GM21825 (cell line): ENCODE measurements around the gene RXFP1.

ENCODE experiments used
- ATAC-seq: cut with Tn5 transposase; IDR thresholded peaks from one replicate; pipeline ENCODE4 v1.9.1; 2021; ENCODE audit warnings: mild to moderate bottlenecking, moderate library complexity; ENCODE audit not compliant: unreplicated experiment

The RXFP1 gene

GRCh38 chr4:158521484-158522088, at the start of gene RXFP1:
Gene RXFP1, plus strand, starts transcription at chr4:158521882. Its CDS starts 95 bp downstream, at chr4:158521977.
- ATAC-seq, result no peak

DNA sequence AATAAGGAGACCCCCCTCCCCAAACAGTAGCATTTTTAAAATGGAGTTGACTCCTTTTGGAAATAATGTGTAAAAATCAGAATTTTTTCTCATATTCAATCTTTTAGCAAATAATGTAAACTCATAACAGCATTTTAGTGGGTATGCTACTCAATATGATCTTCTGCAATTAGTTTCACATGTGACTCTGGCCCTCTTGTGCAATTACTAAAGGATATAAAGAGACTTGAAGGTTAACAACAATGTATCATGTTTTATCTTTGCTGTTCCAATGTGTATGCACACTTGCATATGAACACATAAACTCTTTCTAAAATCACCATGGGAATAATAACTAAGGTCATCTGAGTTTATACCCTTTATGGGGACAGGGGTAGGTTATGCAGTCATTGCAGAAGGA, 39.9 kb upstream of the RXFP1 start:
- ATAC-seq, result no peak

GRCh38 chr4:158484173-158484885, 37.4 kb upstream of the RXFP1 start:
- ATAC-seq, result no peak

GRCh38 chr4:158490629-158491028, 31.1 kb upstream of the RXFP1 start:
- ATAC-seq, result no peak

GRCh38 chr4:158492391-158492790, 29.3 kb upstream of the RXFP1 start:
- ATAC-seq, result no peak

DNA sequence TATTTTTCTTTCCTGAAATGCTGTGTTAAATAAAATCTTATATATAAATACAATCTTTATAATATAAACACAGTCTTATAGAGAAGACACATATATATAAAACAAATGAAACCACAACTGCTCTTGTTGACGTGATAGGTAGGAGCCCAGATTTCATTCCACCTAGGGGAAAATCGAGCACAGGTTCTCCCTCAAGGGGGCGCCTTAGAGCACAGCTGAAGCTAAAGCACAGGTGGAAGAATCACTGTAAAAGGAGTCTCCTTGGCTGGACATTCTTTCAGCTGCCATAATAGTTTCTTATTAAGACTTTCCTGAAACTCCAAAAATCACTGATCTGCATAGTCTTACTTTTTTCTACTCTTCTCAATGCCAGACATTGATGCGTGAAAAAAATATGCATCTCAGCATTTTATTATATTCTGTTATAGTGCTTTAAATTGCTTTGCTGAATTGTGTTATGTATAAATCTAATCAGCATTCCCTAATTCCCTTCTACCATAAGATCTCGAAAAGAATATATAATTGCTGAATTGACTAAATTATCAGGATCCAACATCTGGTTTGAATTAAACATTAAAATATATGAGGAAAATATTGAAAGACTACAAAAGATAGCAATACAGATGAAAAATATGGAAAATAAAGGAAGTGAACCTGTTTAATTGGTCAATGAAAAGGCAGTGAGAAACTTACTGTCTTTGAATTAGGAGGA, 25.5 kb upstream of the RXFP1 start:
- ATAC-seq, result no peak

- no peak for ATAC-seq
Observed at GRCh38 chr4:158500054-158500453, 21.6 kb upstream of the RXFP1 start.

DNA sequence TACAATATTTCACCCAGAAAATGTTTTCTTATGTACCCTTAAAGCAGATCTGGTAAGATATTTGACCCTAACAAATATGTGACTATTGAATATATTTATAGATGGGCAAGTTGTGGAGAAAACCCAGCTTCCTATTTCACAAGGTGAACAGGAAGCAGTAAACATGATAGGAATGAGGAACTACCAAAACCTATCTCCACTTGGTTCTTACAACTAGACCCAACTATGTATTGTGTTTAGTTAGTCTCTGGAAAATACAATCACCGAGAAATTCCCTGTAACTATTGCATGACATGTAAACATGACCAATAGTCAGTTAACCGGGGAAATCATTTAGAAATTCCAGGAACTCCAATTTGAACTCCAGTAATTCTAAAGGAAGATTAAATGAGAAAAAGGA, 8.4 kb upstream of the RXFP1 start:
- ATAC-seq, result no peak

DNA sequence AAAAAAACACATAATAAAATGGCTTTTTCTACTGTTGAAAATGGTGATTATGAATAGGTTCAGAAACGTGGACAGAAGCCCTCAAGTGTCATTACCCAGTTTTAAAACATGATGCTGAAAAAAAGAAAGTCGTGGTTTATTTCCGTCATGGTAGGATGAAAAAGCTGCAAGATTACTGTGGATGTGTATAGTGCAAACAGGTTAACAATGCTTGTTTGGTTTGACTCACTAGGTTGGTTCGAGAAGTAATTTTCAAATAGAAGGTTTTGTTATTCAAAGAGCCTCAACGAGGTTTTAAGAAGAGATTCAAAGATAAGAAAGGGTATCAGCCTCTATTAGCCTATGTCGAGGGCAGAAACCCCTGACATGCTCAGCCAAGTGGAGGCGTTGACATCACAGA, 2.5 kb upstream of the RXFP1 start:
- ATAC-seq, result no peak

- ATAC-seq, result no peak
Observed at GRCh38 chr4:158523990-158524535, 2.4 kb downstream of the RXFP1 start.

DNA sequence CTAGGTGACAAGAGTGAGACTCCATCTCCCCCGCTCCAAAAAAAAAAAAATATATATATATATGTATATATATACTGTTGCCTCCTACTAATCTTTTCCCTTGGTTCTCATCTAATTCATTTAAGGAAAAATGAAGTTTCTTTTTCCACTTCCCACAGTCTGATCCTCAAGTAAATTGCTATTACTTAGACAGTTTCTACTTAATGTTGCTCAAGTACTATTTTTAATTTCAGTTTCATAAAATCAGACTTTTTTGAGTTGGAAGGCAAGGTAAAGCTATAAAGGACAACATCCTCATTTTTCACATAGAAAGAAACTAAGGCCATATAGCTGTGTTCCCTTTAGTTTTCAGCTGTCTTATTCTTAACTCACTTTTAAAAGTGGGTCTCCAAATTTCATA, 5.8 kb downstream of the RXFP1 start:
- ATAC-seq, result no peak

DNA sequence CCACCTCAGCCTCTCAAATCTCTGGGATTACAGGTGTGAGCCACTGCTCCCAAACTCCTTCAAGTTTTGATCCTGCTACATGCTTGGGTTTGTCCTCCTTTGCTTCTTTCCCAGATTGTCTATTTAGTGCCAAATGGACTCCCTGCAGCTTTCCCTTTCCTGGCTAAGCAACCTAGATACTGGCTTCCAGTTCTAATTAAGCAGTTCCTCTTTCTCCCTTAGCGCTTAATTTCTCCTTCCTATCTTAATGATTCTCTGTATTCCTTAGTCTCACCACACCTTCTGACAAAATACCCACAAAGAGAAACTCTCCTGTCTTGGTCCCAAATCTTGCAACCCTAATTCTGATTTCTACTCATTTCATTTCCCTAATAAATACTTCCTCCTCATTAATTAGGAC, 7.8 kb downstream of the RXFP1 start:
- no peak for ATAC-seq

GRCh38 chr4:158530381-158530780, 8.7 kb downstream of the RXFP1 start:
- ATAC-seq, result no peak

- no peak for ATAC-seq
Observed at GRCh38 chr4:158530898-158531297, 9.2 kb downstream of the RXFP1 start.

DNA sequence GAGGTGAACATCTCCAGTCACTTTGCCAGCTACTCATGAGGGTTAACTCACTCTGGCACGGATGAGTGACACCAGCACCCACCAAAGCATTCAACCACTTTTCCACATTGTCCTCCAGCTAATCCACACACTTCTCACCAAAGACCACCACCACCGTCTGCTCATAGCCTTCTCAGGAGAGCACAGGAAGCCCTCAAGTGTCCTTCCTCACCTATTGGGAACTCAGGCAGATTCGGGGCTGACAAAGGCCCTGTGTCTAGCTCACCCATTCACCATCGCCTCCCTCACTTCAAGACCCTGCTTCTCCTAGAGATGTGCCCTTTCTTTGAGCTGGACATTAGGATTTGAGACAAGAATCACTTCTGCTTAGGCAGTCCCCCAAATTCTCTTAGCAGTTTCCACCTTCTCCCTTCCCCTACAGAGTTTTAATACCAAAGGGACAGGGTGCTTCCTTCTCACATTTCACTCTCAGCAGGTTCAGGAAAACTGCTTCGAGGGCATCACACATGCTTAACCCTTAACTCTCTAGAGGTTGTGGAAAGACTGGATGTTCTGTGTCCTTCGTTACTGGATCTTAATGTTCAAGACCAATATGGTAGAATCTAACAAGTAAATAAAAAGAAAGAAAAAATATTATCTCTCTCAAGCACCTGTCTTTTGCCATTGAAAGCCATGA, 11.0 kb downstream of the RXFP1 start:
- no peak for ATAC-seq

DNA sequence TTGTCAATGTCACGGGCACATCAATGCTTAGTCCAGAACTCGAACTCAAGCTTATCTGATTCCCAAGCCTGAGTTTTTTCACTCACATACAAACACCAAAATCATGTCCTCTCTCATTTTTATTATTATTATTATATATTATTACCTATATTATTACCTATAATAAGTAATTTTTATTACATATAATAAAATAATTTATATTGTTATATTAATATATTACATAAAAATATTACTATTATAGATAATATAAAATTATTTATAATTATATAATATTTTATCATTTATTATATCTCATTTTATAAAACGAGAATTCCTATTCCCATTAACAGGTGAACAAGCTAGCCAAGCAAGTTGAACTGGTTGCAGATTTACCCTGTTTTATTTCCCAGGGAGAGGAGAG, 13.0 kb downstream of the RXFP1 start:
- no peak for ATAC-seq

DNA sequence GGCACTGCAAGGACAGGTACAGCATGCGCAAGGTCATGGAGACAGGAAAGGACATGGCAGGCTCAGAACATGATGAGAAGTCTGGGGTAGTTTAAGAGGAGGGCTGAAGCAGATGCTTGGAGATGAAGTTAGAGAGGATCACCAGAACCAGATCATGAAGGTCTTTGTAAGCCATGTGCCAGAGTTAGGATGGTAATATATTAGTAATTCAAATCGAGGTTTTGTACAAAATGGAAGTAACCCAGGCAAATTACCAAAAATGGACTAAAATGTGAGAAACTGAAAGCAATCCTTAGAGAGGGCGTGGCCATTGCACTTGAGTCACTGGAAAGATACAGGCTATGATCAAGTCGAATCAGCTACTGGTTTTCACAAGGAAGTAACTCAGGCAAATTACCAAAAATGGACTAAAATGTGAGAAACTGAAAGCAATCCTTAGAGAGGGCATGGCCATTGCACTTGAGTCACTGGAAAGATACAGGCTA, 13.5 kb downstream of the RXFP1 start:
- ATAC-seq, result peak; percentile 59

DNA sequence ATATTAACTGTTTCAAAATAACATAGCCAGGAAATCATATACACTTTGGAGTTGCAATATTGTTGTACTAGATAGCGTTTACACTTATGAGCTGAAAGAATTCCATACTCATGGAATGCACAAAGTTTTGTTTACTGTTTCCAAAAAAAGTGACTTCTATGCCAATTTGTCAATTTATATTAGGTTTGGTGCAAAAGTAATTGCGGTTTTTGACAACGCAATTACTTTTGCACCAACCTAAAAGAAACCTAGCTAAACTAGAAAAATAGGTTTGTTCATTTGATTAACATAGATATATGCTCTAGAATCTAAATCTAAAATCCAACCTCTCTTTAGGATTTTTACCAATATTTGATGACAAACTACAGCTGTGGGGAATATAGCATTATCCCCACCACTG, 15.2 kb downstream of the RXFP1 start:
- ATAC-seq, result no peak

- no peak for ATAC-seq
Observed at GRCh38 chr4:158538176-158538575, 16.5 kb downstream of the RXFP1 start.

- no peak for ATAC-seq
Observed at GRCh38 chr4:158538911-158539310, 17.2 kb downstream of the RXFP1 start.
